Coronary artery (tissue), 2 donors: Measurements from ENCODE around the gene ATRAID.

Experiments used
- DNase-seq: peaks from one replicate; pipeline ENCODE4 v3.0.0-alpha.2; 2017; ENCODE audit warnings: low spot score
- H3K27ac ChIP-seq, 2 donors: fragments of 200-600 bp; sonication (generic); one replicate each; pipeline ENCODE4 v1.5.1; 2016 to 2019
- H3K4me3 ChIP-seq: fragments of 200-600 bp; sonication (generic); 2 replicates; pipeline ENCODE4 v1.5.1; 2016; ENCODE audit warnings: mild to moderate bottlenecking, moderate library complexity
- TF ChIP-seq, protein P1 (sequence below): fragments of 200-600 bp; sonication (generic); IDR thresholded peaks from one replicate; pipeline ENCODE4 v1.5.1; 2019; ENCODE audit warnings: antibody characterized with exemption

The ATRAID gene

DNA sequence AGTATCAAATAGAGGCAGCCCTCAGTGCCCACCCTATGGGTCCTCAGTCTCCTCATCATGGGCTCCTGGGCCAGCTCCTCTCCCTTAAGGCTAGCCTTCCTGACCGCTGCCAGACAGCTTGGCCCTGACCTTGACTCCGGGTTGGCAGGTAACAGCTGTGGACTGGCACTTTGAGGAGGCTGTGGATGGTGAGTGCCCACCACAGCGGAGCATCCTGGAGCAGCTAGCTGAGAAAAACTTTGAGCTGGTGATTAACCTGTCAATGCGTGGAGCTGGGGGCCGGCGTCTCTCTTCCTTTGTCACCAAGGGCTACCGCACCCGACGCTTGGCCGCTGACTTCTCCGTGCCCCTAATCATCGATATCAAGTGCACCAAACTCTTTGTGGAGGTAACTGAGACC, 24.3 kb downstream of the ATRAID start:
- no peak for DNase-seq
- Histone ChIP-seq H3K4me3 (no peak overlapping the region), H3K27ac (no peak overlapping the region)
- TF ChIP-seq, protein P1, sequence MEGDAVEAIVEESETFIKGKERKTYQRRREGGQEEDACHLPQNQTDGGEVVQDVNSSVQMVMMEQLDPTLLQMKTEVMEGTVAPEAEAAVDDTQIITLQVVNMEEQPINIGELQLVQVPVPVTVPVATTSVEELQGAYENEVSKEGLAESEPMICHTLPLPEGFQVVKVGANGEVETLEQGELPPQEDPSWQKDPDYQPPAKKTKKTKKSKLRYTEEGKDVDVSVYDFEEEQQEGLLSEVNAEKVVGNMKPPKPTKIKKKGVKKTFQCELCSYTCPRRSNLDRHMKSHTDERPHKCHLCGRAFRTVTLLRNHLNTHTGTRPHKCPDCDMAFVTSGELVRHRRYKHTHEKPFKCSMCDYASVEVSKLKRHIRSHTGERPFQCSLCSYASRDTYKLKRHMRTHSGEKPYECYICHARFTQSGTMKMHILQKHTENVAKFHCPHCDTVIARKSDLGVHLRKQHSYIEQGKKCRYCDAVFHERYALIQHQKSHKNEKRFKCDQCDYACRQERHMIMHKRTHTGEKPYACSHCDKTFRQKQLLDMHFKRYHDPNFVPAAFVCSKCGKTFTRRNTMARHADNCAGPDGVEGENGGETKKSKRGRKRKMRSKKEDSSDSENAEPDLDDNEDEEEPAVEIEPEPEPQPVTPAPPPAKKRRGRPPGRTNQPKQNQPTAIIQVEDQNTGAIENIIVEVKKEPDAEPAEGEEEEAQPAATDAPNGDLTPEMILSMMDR, result no peak

DNA sequence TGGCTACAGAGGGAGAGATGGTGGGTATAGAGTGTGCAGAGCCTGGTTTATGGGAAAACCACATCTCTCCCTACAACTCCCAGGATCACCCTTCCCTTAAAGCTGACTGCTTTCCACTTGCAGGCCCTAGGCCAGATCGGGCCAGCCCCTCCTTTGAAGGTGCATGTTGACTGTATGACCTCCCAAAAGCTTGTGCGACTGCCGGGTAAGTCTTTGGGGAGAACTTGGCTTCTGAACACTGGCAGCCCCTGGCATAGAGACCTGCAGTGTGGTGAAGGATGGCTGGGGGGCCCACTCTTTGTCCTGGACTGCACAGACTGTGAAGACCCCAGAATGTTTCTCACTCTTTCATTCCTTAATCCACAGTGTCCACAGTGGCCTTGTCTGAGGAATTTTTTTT, 24.8 kb downstream of the ATRAID start:
- H3K27ac ChIP-seq, result no peak overlapping the region
- no peak for DNase-seq
- TF ChIP-seq, protein P1, result no peak
- no peak overlapping the region for H3K4me3 ChIP-seq

DNA sequence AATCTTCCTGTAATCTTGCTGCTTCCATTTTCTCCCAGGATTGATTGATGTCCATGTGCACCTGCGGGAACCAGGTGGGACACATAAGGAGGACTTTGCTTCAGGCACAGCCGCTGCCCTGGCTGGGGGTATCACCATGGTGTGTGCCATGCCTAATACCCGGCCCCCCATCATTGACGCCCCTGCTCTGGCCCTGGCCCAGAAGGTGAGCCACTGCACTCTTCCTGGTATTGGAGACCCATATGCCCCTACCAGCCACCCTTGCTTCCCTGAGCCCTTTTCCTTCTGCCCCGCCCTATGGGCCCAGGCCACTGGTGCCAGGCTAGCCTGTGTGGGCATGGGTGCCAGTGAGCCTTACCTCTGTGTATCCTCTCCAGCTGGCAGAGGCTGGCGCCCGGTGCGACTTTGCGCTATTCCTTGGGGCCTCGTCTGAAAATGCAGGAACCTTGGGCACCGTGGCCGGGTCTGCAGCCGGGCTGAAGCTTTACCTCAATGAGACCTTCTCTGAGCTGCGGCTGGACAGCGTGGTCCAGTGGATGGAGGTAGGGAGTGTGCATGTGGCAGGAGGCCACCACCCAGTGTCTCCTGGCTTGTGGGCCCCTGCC, 25.6 kb downstream of the ATRAID start:
- Histone ChIP-seq H3K27ac (no peak overlapping the region), H3K4me3 (no peak overlapping the region)
- TF ChIP-seq, protein P1, result no peak
- DNase-seq, result no peak

DNA sequence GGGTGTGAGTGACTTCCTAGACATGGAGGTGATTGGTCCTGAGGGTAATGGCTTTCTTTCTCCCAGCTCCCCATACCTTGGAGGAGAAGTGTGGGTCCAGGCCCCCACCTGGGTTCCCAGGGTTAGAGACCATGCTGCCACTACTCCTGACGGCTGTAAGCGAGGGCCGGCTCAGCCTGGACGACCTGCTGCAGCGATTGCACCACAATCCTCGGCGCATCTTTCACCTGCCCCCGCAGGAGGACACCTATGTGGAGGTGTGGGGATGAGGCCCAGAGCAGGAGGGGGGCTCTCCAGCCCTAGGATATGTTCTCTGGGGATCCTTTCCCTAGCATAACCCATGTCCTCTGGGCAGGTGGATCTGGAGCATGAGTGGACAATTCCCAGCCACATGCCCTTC, 27.1 kb downstream of the ATRAID start:
- Histone ChIP-seq H3K27ac (no peak overlapping the region), H3K4me3 (no peak overlapping the region)
- TF ChIP-seq, protein P1, result no peak
- DNase-seq, result no peak

DNA sequence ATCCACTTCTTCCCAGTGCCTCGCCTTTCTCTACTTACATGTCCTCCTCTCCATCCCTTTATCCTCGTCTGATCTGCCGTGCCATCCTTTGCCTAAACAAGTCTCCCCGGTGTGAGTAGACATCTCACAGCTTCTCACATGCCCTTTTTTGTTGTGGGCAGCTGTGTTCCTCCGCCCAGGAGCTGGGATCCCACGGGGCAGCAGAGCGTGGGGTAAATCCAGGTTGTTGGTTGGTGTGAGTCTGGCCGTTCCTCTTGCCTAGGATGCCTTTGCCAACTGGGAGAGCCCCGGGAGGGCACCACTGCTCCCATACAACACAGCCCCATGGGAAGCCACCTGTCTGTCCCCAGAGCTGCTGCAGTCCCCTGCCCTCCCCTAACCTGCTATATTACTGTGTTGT, 28.6 kb downstream of the ATRAID start:
- H3K4me3 ChIP-seq, result no peak overlapping the region
- TF ChIP-seq, protein P1, result no peak
- DNase-seq, result no peak
- no peak overlapping the region for H3K27ac ChIP-seq

DNA sequence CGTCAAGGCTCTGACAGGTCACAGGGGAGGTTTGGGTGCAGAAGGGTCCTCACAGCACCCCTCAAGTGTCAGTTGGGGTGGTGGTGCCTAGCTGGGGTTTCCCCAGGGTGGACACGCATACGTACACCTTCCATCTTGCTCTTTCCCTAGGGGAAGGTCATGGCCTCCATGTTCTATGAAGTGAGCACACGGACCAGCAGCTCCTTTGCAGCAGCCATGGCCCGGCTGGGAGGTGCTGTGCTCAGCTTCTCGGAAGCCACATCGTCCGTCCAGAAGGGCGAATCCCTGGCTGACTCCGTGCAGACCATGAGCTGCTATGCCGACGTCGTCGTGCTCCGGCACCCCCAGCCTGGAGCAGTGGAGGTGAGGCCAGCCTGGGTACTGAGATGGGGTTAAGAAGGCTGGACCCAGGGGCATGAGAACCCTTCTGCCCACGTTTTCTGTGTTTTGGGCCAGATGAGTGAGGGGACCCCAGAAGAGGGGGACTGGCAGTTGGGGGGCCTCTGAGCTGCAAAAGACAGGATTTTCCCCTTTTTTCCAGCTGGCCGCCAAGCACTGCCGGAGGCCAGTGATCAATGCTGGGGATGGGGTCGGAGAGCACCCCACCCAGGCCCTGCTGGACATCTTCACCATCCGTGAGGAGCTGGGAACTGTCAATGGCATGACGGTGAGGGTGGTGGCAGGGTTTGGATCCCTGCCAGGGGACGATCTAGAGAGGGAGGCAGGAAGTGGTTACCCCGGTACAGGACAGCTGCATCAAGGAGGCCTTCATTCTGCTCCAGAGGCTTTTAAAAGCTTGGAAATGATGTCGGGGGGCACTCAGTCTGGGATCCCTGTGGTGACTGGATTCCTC, 30.1 kb downstream of the ATRAID start:
- TF ChIP-seq, protein P1, result no peak
- no peak for DNase-seq
- Histone ChIP-seq H3K27ac (no peak overlapping the region), H3K4me3 (no peak overlapping the region)

DNA sequence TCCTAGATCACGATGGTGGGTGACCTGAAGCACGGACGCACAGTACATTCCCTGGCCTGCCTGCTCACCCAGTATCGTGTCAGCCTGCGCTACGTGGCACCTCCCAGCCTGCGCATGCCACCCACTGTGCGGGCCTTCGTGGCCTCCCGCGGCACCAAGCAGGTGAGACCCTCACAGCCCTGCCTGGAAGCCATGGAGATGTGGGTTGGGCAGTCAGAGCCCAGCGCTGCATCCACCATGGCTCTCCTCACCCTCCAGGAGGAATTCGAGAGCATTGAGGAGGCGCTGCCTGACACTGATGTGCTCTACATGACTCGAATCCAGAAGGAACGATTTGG, 30.7 kb downstream of the ATRAID start:
- DNase-seq, result no peak
- Histone ChIP-seq H3K27ac (no peak overlapping the region), H3K4me3 (no peak overlapping the region)
- TF ChIP-seq, protein P1, result no peak
